H9 (cell line): Measurements from ENCODE around the gene RAD23A. TPM values are rescaled to one million over a fixed set of nuclear protein-coding genes. Genes with fewer than 3 reads are reported as not detected.

ENCODE experiments used
- DNase-seq: peaks from one replicate; pipeline ENCODE4 v3.0.0-alpha.2; 2017
- H2AFZ ChIP-seq: one replicate; pipeline ENCODE4 v1.6.1; 2013; ENCODE audit warnings: mild to moderate bottlenecking, low read length, control low read depth, moderate library complexity
- H2AK5ac ChIP-seq: 2 replicates; pipeline ENCODE4 v1.6.1; 2013; ENCODE audit warnings: low read length, control low read depth, mixed read lengths; ENCODE audit not compliant: insufficient read length
- H2BK120ac ChIP-seq: one replicate; pipeline ENCODE4 v1.6.1; 2013; ENCODE audit warnings: low read depth, mild to moderate bottlenecking, low read length, control low read depth, inconsistent platforms; ENCODE audit not compliant: poor library complexity, severe bottlenecking
- H2BK12ac ChIP-seq: 2 replicates; pipeline ENCODE4 v1.6.1; 2013; ENCODE audit warnings: low read length, control low read depth, mixed read lengths, low read depth; ENCODE audit not compliant: insufficient read length
- H2BK15ac ChIP-seq: 2 replicates; pipeline ENCODE4 v1.6.1; 2013; ENCODE audit warnings: low read depth, low read length, control low read depth
- H2BK20ac ChIP-seq: one replicate; pipeline ENCODE4 v1.6.1; 2013; ENCODE audit warnings: low read depth, mild to moderate bottlenecking, low read length, control low read depth, inconsistent platforms; ENCODE audit not compliant: poor library complexity, severe bottlenecking
- H2BK5ac ChIP-seq: 2 replicates; pipeline ENCODE4 v1.6.1; 2013; ENCODE audit warnings: low read length, control low read depth, mixed read lengths; ENCODE audit not compliant: insufficient read length
- H3K14ac ChIP-seq: 2 replicates; pipeline ENCODE4 v1.6.1; 2013; ENCODE audit warnings: low read length, control low read depth; ENCODE audit not compliant: insufficient read depth
- H3K18ac ChIP-seq: 2 replicates; pipeline ENCODE4 v1.6.1; 2013; ENCODE audit warnings: low read depth, mild to moderate bottlenecking, mixed read lengths, low read length, control low read depth; ENCODE audit not compliant: insufficient read length
- H3K23ac ChIP-seq: 2 replicates; pipeline ENCODE4 v1.6.1; 2013; ENCODE audit warnings: low read length, control low read depth, mixed read lengths, low read depth; ENCODE audit not compliant: insufficient read length
- H3K23me2 ChIP-seq: 2 replicates; pipeline ENCODE4 v1.6.1; 2013; ENCODE audit warnings: low read depth, mild to moderate bottlenecking, mixed read lengths, low read length, control low read depth; ENCODE audit not compliant: insufficient read length, poor library complexity, severe bottlenecking
- H3K27ac ChIP-seq: 2 replicates; pipeline ENCODE4 v1.5.1; 2013; ENCODE audit warnings: low read length, control low read depth, mixed read lengths, low read depth; ENCODE audit not compliant: insufficient read length
- H3K27me3 ChIP-seq: 2 replicates; pipeline ENCODE4 v1.6.1; 2013; ENCODE audit warnings: low read length, control low read depth, inconsistent platforms; ENCODE audit not compliant: insufficient read depth
- H3K4ac ChIP-seq: 2 replicates; pipeline ENCODE4 v1.6.1; 2013; ENCODE audit warnings: low read depth, mild to moderate bottlenecking, control low read depth, inconsistent platforms, low read length, moderate library complexity
- H3K4me1 ChIP-seq: 2 replicates; pipeline ENCODE4 v1.6.1; 2013; ENCODE audit warnings: low read length, control low read depth, inconsistent platforms; ENCODE audit not compliant: insufficient read depth
- H3K4me2 ChIP-seq: 2 replicates; pipeline ENCODE4 v1.6.1; 2013; ENCODE audit warnings: low read length, control low read depth, mixed read lengths; ENCODE audit not compliant: insufficient read length, insufficient read depth
- H3K56ac ChIP-seq: 2 replicates; pipeline ENCODE4 v1.6.1; 2013; ENCODE audit warnings: low read depth, mild to moderate bottlenecking, mixed read lengths, low read length, control low read depth; ENCODE audit not compliant: insufficient read length
- H3K79me1 ChIP-seq: 2 replicates; pipeline ENCODE4 v1.6.1; 2013; ENCODE audit warnings: low read depth, mild to moderate bottlenecking, moderate library complexity, low read length, control low read depth, inconsistent platforms; ENCODE audit not compliant: insufficient read depth, poor library complexity, severe bottlenecking
- H3K79me2 ChIP-seq: 2 replicates; pipeline ENCODE4 v1.6.1; 2013; ENCODE audit warnings: low read length, control low read depth, inconsistent platforms; ENCODE audit not compliant: insufficient read depth
- H3K9ac ChIP-seq: 2 replicates; pipeline ENCODE4 v1.6.1; 2013; ENCODE audit warnings: low read length, control low read depth, mixed read lengths; ENCODE audit not compliant: insufficient read length; ENCODE audit errors: extremely low read depth
- H3K9me3 ChIP-seq: one replicate; pipeline ENCODE4 v1.6.1; 2013; ENCODE audit warnings: low read depth, low read length, inconsistent platforms; ENCODE audit not compliant: control insufficient read depth
- H3T11ph ChIP-seq: one replicate; pipeline ENCODE4 v1.6.1; 2013; ENCODE audit warnings: mild to moderate bottlenecking, low read length, control low read depth, inconsistent platforms
- H4K20me1 ChIP-seq: one replicate; pipeline ENCODE4 v1.6.1; 2013; ENCODE audit not compliant: control insufficient read depth, insufficient read length, insufficient read depth
- H4K5ac ChIP-seq: 2 replicates; pipeline ENCODE4 v1.6.1; 2013; ENCODE audit warnings: low read depth, mild to moderate bottlenecking, mixed read lengths, low read length, control low read depth; ENCODE audit not compliant: insufficient read length
- H4K8ac ChIP-seq: replicated peaks from 2 replicates; pipeline ENCODE4 v1.6.1; 2013; ENCODE audit warnings: low read length, control low read depth, mixed read lengths, low read depth; ENCODE audit not compliant: insufficient read length
- H4K91ac ChIP-seq: 2 replicates; pipeline ENCODE4 v1.6.1; 2013; ENCODE audit warnings: low read depth, mild to moderate bottlenecking, moderate library complexity, mixed read lengths, low read length, control low read depth; ENCODE audit not compliant: insufficient read length
- H3K27ac Mint-ChIP-seq, 3 experiments: 2 replicates in 2 of 3; 3 replicates in 1 of 3; pipeline ENCODE4 v1.8.0; 2020 to 2021; ENCODE audit warnings: mixed read lengths in 3 of 3, mild to moderate bottlenecking in 1 of 3, moderate library complexity in 1 of 3
- H3K27me3 Mint-ChIP-seq: 2 replicates; pipeline ENCODE4 v1.8.0; 2021; ENCODE audit warnings: low read depth, mild to moderate bottlenecking, moderate library complexity, mixed read lengths
- H3K36me3 Mint-ChIP-seq, 3 experiments: 2 replicates in 2 of 3; 3 replicates in 1 of 3; pipeline ENCODE4 v1.8.0; 2020 to 2021; ENCODE audit warnings: low read depth in 3 of 3, mixed read lengths in 3 of 3; ENCODE audit not compliant: insufficient read depth in 1 of 3
- H3K4me1 Mint-ChIP-seq, 2 experiments: 2 replicates each; pipeline ENCODE4 v1.8.0; 2020; ENCODE audit warnings: mixed read lengths in 2 of 2
- H3K4me3 Mint-ChIP-seq, 2 experiments: 2 replicates in 1 of 2; 3 replicates in 1 of 2; pipeline ENCODE4 v1.8.0; 2020 to 2021; ENCODE audit warnings: mild to moderate bottlenecking in 2 of 2, mixed read lengths in 2 of 2, moderate library complexity in 1 of 2
- H3K9me3 Mint-ChIP-seq, 2 experiments: 2 replicates in 1 of 2; 3 replicates in 1 of 2; pipeline ENCODE4 v1.8.0; 2020; ENCODE audit warnings: mild to moderate bottlenecking in 2 of 2, mixed read lengths in 2 of 2, moderate library complexity in 1 of 2
- WGBS: extraction: QIAGEN DNeasy Blood & Tissue Kit; methylation state at CpG from one replicate; pipeline ENCODE4 v1.1.7; 2013; ENCODE audit warnings: missing lambda C conversion rate, low lambda C conversion rate, mixed read lengths; ENCODE audit not compliant: insufficient read length; ENCODE audit errors: extremely low coverage; 5-methylcytosine and 5-hydroxymethylcytosine counted together
- total RNA-seq: library from RNA; stranded (reverse); gene quantifications from 2 replicates; pipeline ENCODE4 v1.2.1, GENCODE V29; 2021
- TF ChIP-seq, protein P1 (sequence below): fragments of 200-600 bp; sonication (generic); conservative IDR thresholded peaks from 3 replicates; pipeline ENCODE4 v1.8.0; 2021; ENCODE audit warnings: antibody characterized with exemption, mild to moderate bottlenecking

RAD23A gene
- total RNA-seq, 1 experiment from 2014 or later: 62.2 TPM

DNA sequence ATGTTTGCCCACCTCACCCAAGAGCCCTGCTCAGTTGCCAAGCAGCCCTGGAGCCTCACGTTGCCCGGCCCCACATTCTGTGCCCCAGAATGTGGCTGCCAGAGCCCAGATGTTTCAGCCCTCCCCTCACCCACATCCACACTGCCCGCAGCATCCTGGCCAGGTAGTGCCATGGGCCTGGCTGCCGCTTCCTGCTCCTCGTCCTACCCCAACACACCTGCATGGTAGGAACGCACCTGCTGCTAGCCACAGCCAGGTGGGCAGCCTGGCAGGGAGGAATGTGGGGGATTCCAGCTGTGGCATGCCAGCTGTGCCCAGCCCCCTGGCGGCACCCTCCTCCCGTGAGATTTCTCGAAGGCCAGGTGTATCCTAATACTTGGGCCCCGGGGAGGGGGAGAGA is 42.1 kb downstream of the RAD23A start:
- Histone ChIP-seq H3K27me3 (peaks cover 10% of the 10 kb centered on the region; the same call in 1 of the 2 replicates), H2AK5ac (no peak overlapping the region), H3K4me1 (no peaks in the 10 kb centered on the region), H3T11ph (no peak overlapping the region), H3K56ac (no peak overlapping the region), H4K8ac (no peak overlapping the region), H2BK15ac (no peak overlapping the region), H2AFZ (no peak overlapping the region), H4K91ac (no peak overlapping the region), H3K79me2 (no peaks in the 10 kb centered on the region), H3K18ac (no peak overlapping the region), H3K4ac (no peak overlapping the region), H4K5ac (no peak overlapping the region), H3K9me3 (no peaks in the 10 kb centered on the region), H3K4me2 (no peak overlapping the region), H2BK120ac (no peak overlapping the region), H4K20me1 (no peaks in the 10 kb centered on the region), H3K23ac (no peak overlapping the region), H3K14ac (no peak overlapping the region), H2BK5ac (no peak overlapping the region), H3K27ac (no peak overlapping the region), H3K79me1 (no peaks in the 10 kb centered on the region), H2BK20ac (no peak overlapping the region), H3K9ac (no peak overlapping the region), H3K23me2 (no peaks in the 10 kb centered on the region), H2BK12ac (no peak overlapping the region)
- Mint-ChIP-seq H3K4me3 (no peak overlapping the region), H3K9me3 (no peaks in the 10 kb centered on the region; a peak in 2 of 5 replicates), H3K4me1 (peaks cover 8 to 12% of the 10 kb centered on the region in 2 experiments), H3K27ac (no peak overlapping the region), H3K27me3 (peaks cover 24% of the 10 kb centered on the region), H3K36me3 (no peaks in the 10 kb centered on the region)
- no peak for DNase-seq
- TF ChIP-seq, protein P1, sequence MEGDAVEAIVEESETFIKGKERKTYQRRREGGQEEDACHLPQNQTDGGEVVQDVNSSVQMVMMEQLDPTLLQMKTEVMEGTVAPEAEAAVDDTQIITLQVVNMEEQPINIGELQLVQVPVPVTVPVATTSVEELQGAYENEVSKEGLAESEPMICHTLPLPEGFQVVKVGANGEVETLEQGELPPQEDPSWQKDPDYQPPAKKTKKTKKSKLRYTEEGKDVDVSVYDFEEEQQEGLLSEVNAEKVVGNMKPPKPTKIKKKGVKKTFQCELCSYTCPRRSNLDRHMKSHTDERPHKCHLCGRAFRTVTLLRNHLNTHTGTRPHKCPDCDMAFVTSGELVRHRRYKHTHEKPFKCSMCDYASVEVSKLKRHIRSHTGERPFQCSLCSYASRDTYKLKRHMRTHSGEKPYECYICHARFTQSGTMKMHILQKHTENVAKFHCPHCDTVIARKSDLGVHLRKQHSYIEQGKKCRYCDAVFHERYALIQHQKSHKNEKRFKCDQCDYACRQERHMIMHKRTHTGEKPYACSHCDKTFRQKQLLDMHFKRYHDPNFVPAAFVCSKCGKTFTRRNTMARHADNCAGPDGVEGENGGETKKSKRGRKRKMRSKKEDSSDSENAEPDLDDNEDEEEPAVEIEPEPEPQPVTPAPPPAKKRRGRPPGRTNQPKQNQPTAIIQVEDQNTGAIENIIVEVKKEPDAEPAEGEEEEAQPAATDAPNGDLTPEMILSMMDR: no peak
- WGBS: no CpG with 5 or more reads among the region's 10 CpGs
